Measurements from ENCODE around the gene ARHGAP15. TPM values are rescaled to one million over a fixed set of nuclear protein-coding genes. Genes with fewer than 3 reads are reported as not detected.

ARHGAP15 gene
- total RNA-seq, 1 experiment from 2014 or later = 82.8 TPM

GRCh38 chr2:143133783-143134182 is 4.6 kb downstream of the ARHGAP15 start:
- no peak overlapping the region for H3K9ac ChIP-seq (ENCODE audit: low read length)
- H4K20me1 ChIP-seq (ENCODE audit: insufficient read depth, low read depth, low read length) = no peaks in the 10 kb centered on the region
- H3K9me3 ChIP-seq (ENCODE audit: low read length) = no peaks in the 10 kb centered on the region
- H3K79me2 ChIP-seq (ENCODE audit: low read length) = peaks cover 91% of the 10 kb centered on the region
- H2AFZ ChIP-seq (ENCODE audit: low read length) = no peak overlapping the region
- no peak for DNase-seq
- no peak overlapping the region for H3K27ac ChIP-seq (ENCODE audit: low read length)
- no peaks in the 10 kb centered on the region; the same call in 1 of the 2 replicates for H3K36me3 ChIP-seq (ENCODE audit: insufficient read depth, low read length)
- no peak overlapping the region for H3K4me2 ChIP-seq (ENCODE audit: low read depth, low read length, poor library complexity, severe bottlenecking)
- no peak overlapping the region for H3K4me3 ChIP-seq (ENCODE audit: low read length)
- no peaks in the 10 kb centered on the region for H3K9me2 ChIP-seq (replicated peaks; ENCODE audit: insufficient read depth, low read length)
- peaks cover 58% of the 10 kb centered on the region for H3K4me1 ChIP-seq (ENCODE audit: low read length)
- H3K27me3 ChIP-seq (ENCODE audit: low read length) = no peaks in the 10 kb centered on the region

GRCh38 chr2:143138292-143138691 is 9.1 kb downstream of the ARHGAP15 start:
- H3K4me1 ChIP-seq (ENCODE audit: low read length) = peaks cover 65% of the 10 kb centered on the region
- peaks cover 90% of the 10 kb centered on the region for H3K79me2 ChIP-seq (ENCODE audit: low read length)
- no peak overlapping the region for H3K9ac ChIP-seq (ENCODE audit: low read length)
- H3K9me3 ChIP-seq (ENCODE audit: low read length) = no peaks in the 10 kb centered on the region
- peak overlapping the region; percentile 77 for H3K4me2 ChIP-seq (ENCODE audit: low read depth, low read length, poor library complexity, severe bottlenecking)
- H4K20me1 ChIP-seq (ENCODE audit: insufficient read depth, low read depth, low read length) = no peaks in the 10 kb centered on the region
- peak overlapping the region; percentile 94 for H3K27ac ChIP-seq (ENCODE audit: low read length)
- no peaks in the 10 kb centered on the region; the same call in 1 of the 2 replicates for H3K36me3 ChIP-seq (ENCODE audit: insufficient read depth, low read length)
- no peak overlapping the region for H2AFZ ChIP-seq (ENCODE audit: low read length)
- no peaks in the 10 kb centered on the region for H3K9me2 ChIP-seq (replicated peaks; ENCODE audit: insufficient read depth, low read length)
- peak overlapping the region; percentile 16; the same call in 1 of the 2 replicates for H3K4me3 ChIP-seq (ENCODE audit: low read length)
- no peaks in the 10 kb centered on the region for H3K27me3 ChIP-seq (ENCODE audit: low read length)
- peak; percentile 74 for DNase-seq

GRCh38 chr2:143139835-143140393 is 10.7 kb downstream of the ARHGAP15 start:
- no peaks in the 10 kb centered on the region for H3K27me3 ChIP-seq (ENCODE audit: low read length)
- H3K4me2 ChIP-seq (ENCODE audit: low read depth, low read length, poor library complexity, severe bottlenecking) = peak overlapping the region; percentile 77
- no peaks in the 10 kb centered on the region for H4K20me1 ChIP-seq (ENCODE audit: insufficient read depth, low read depth, low read length)
- H2AFZ ChIP-seq (ENCODE audit: low read length) = no peak overlapping the region
- no peaks in the 10 kb centered on the region for H3K36me3 ChIP-seq (ENCODE audit: insufficient read depth, low read length)
- H3K79me2 ChIP-seq (ENCODE audit: low read length) = peaks cover 92% of the 10 kb centered on the region
- no peak for DNase-seq
- H3K4me1 ChIP-seq (ENCODE audit: low read length) = peaks cover 74% of the 10 kb centered on the region
- peak overlapping the region; percentile 55 for H3K9ac ChIP-seq (ENCODE audit: low read length)
- H3K9me3 ChIP-seq (ENCODE audit: low read length) = no peaks in the 10 kb centered on the region
- peak overlapping the region; percentile 94 for H3K27ac ChIP-seq (ENCODE audit: low read length)
- H3K4me3 ChIP-seq (ENCODE audit: low read length) = peak overlapping the region; percentile 55
- H3K9me2 ChIP-seq (replicated peaks; ENCODE audit: insufficient read depth, low read length) = no peaks in the 10 kb centered on the region

GRCh38 chr2:143140864-143141661 is 11.8 kb downstream of the ARHGAP15 start:
- peak; percentile 86 for DNase-seq
- peak overlapping the region; percentile 55 for H3K9ac ChIP-seq (ENCODE audit: low read length)
- H3K79me2 ChIP-seq (ENCODE audit: low read length) = peaks cover 87% of the 10 kb centered on the region
- peak overlapping the region; percentile 77 for H3K4me2 ChIP-seq (ENCODE audit: low read depth, low read length, poor library complexity, severe bottlenecking)
- no peaks in the 10 kb centered on the region for H4K20me1 ChIP-seq (ENCODE audit: insufficient read depth, low read depth, low read length)
- peak overlapping the region; percentile 55 for H3K4me3 ChIP-seq (ENCODE audit: low read length)
- peaks cover 84% of the 10 kb centered on the region for H3K4me1 ChIP-seq (ENCODE audit: low read length)
- H3K27ac ChIP-seq (ENCODE audit: low read length) = peak overlapping the region; percentile 94
- H2AFZ ChIP-seq (ENCODE audit: low read length) = 0 out of 2 replicates have a peak overlapping the region, but pooled peaks have one; percentile 6
- H3K36me3 ChIP-seq (ENCODE audit: insufficient read depth, low read length) = no peaks in the 10 kb centered on the region
- H3K9me3 ChIP-seq (ENCODE audit: low read length) = no peaks in the 10 kb centered on the region
- H3K27me3 ChIP-seq (ENCODE audit: low read length) = no peaks in the 10 kb centered on the region
- H3K9me2 ChIP-seq (replicated peaks; ENCODE audit: insufficient read depth, low read length) = no peaks in the 10 kb centered on the region

- Histone ChIP-seq H3K79me2 (ENCODE audit: low read length) (peaks cover 87% of the 10 kb centered on the region), H3K27ac (ENCODE audit: low read length) (peak overlapping the region; percentile 94), H4K20me1 (ENCODE audit: insufficient read depth, low read depth, low read length) (no peaks in the 10 kb centered on the region), H3K4me1 (ENCODE audit: low read length) (peaks cover 91% of the 10 kb centered on the region), H3K36me3 (ENCODE audit: insufficient read depth, low read length) (no peaks in the 10 kb centered on the region), H2AFZ (ENCODE audit: low read length) (no peak overlapping the region), H3K4me2 (ENCODE audit: low read depth, low read length, poor library complexity, severe bottlenecking) (peak overlapping the region; percentile 77), H3K9me3 (ENCODE audit: low read length) (no peaks in the 10 kb centered on the region), H3K4me3 (ENCODE audit: low read length) (peak overlapping the region; percentile 55; the same call in 1 of the 2 replicates), H3K9ac (ENCODE audit: low read length) (0 out of 2 replicates have a peak overlapping the region, but pooled peaks have one; percentile 55), H3K27me3 (ENCODE audit: low read length) (no peaks in the 10 kb centered on the region), H3K9me2 (replicated peaks; ENCODE audit: insufficient read depth, low read length) (no peaks in the 10 kb centered on the region)
- no peak for DNase-seq
Observed at GRCh38 chr2:143142598-143142997, 13.4 kb downstream of the ARHGAP15 start.

- H3K27me3 ChIP-seq (ENCODE audit: low read length) = no peaks in the 10 kb centered on the region
- no peaks in the 10 kb centered on the region for H3K9me2 ChIP-seq (replicated peaks; ENCODE audit: insufficient read depth, low read length)
- no peak for DNase-seq
- H3K9me3 ChIP-seq (ENCODE audit: low read length) = no peaks in the 10 kb centered on the region
- no peak overlapping the region for H2AFZ ChIP-seq (ENCODE audit: low read length)
- peaks cover 91% of the 10 kb centered on the region for H3K4me1 ChIP-seq (ENCODE audit: low read length)
- H3K4me3 ChIP-seq (ENCODE audit: low read length) = no peak overlapping the region
- no peak overlapping the region for H3K9ac ChIP-seq (ENCODE audit: low read length)
- H4K20me1 ChIP-seq (ENCODE audit: insufficient read depth, low read depth, low read length) = no peaks in the 10 kb centered on the region
- H3K79me2 ChIP-seq (ENCODE audit: low read length) = peaks cover 85% of the 10 kb centered on the region
- H3K4me2 ChIP-seq (ENCODE audit: low read depth, low read length, poor library complexity, severe bottlenecking) = no peak overlapping the region
- no peak overlapping the region for H3K27ac ChIP-seq (ENCODE audit: low read length)
- H3K36me3 ChIP-seq (ENCODE audit: insufficient read depth, low read length) = no peaks in the 10 kb centered on the region
Observed at GRCh38 chr2:143144813-143145455, 15.7 kb downstream of the ARHGAP15 start.

GRCh38 chr2:143146366-143146765 is 17.1 kb downstream of the ARHGAP15 start:
- H3K27ac ChIP-seq (ENCODE audit: low read length) = peak overlapping the region; percentile 41
- H3K4me3 ChIP-seq (ENCODE audit: low read length) = no peak overlapping the region
- H3K9ac ChIP-seq (ENCODE audit: low read length) = no peak overlapping the region
- no peaks in the 10 kb centered on the region for H3K36me3 ChIP-seq (ENCODE audit: insufficient read depth, low read length)
- DNase-seq = no peak
- no peak overlapping the region for H2AFZ ChIP-seq (ENCODE audit: low read length)
- no peaks in the 10 kb centered on the region for H3K9me3 ChIP-seq (ENCODE audit: low read length)
- H4K20me1 ChIP-seq (ENCODE audit: insufficient read depth, low read depth, low read length) = no peaks in the 10 kb centered on the region
- H3K4me1 ChIP-seq (ENCODE audit: low read length) = peaks cover 91% of the 10 kb centered on the region
- H3K9me2 ChIP-seq (replicated peaks; ENCODE audit: insufficient read depth, low read length) = no peaks in the 10 kb centered on the region
- no peak overlapping the region for H3K4me2 ChIP-seq (ENCODE audit: low read depth, low read length, poor library complexity, severe bottlenecking)
- H3K79me2 ChIP-seq (ENCODE audit: low read length) = peaks cover 92% of the 10 kb centered on the region
- no peaks in the 10 kb centered on the region for H3K27me3 ChIP-seq (ENCODE audit: low read length)
